Amniotic epithelial cell (primary cell): ENCODE results near the gene DNAL1.
"Not testable (repeated sequence)": the region's sequence is repeated elsewhere in the genome, so short reads cannot be mapped to it uniquely, and the experiment has no call there.

Experiments
- DNase-seq: peaks from one replicate; pipeline ENCODE4 v3.0.0-alpha.2; 2010; ENCODE audit warnings: low read depth

The DNAL1 gene

DNA sequence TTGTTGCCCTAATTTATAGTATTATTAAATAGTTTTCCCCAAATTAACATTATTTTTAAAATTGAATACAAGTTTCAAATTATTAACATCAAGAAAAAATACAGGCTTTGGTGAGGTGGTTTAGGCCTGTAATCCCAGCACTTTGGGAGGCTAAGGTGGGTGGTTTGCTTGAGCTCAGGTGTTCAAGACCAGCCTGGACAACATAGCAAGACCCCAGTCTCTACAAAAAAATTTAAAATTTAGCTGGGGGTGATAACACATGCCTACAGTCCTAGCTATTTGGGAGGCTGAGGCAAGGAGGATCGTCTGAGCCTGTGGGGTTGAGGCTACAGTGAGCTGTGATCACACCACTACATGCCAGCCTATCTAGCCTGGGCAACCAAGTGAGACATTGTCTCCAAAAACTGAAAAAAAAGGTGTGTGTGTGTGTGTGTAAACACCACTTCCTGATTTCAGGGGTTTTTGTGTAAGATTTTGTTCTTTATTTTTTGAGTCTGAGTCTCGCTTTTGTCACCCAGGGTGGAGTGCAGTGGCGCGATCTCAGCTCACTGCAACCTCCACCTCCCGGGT is 3.9 kb upstream of the DNAL1 start:
- DNase-seq: no peak

- no peak for DNase-seq
Observed at GRCh38 chr14:73645248-73645610, 443 bp downstream of the DNAL1 start.

GRCh38 chr14:73651005-73651404 is 6.2 kb downstream of the DNAL1 start:
- DNase-seq: no peak

DNA sequence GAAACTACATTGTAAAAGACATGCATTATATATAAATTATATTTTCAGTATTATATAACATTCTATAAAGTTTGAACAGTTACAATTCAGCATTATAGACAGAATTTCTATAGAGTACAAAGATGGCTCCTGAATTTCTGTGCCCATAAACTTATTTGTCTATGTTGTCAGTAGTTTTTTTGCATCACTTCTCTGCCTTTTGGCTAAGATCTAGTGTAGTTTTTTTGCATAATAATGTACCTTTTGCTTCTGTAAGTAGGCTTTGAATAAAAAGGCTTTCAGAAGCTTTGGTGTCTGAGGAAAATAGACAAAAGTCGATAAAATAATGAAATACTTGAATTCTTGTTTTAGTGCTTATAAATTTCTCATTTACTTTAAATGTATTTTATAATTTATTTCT is 11.1 kb downstream of the DNAL1 start:
- DNase-seq: no peak

GRCh38 chr14:73659202-73659601 is 14.4 kb downstream of the DNAL1 start:
- not testable (repeated sequence) for DNase-seq

GRCh38 chr14:73660511-73660910 is 15.7 kb downstream of the DNAL1 start:
- no peak for DNase-seq

DNA sequence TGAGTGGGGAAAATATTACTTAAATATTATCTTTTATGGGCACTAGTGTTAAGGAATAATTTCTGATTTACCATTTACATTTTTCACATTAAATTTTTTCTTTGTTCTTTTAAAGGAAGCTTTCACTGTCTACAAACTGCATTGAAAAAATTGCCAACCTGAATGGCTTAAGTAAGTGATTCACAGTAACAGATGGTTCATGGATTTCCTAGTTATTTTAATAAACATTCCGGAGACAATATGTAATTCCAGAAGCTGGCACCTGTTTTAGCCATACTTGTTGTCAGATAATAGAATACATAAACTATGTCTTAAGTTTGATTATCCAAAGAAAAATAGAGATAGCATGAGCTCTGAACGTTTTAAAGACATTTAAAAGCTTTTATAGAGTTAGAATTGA is 17.1 kb downstream of the DNAL1 start:
- peak; percentile 35 for DNase-seq

GRCh38 chr14:73662487-73662943 is 17.7 kb downstream of the DNAL1 start:
- peak; percentile 96 for DNase-seq

DNA sequence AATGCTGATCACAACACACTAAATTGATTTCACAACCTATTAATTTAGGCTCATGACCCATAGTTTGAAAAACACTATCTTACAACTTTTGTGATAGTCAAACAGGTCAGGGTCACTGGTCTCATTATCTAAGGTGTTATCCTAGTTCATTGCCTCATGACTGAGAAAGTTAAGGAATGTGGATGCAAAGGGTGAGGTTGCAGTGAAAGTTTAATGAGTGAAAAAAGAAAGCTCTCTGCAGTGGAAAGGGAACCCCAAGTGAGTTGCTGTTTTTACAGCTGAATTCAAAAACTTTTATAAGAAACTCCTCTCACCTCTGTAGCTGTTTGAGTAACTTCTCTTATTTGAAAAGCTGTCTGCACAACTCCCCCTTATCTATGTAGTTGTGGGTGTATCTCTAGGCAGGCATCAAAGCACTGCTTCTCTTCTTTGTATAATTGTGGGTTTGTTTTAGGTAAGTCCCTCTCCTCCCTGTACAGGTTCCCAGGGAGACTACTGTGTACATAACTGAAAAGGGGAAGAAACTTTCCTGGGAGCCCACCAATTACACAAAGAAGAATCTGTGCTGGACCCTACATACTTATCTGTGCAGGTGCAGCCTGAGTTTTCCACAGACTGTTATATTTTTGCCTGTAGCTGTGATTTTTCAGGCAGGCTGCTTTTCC is 18.9 kb downstream of the DNAL1 start:
- DNase-seq: no peak

GRCh38 chr14:73665130-73665529 is 20.3 kb downstream of the DNAL1 start:
- no peak for DNase-seq

DNA sequence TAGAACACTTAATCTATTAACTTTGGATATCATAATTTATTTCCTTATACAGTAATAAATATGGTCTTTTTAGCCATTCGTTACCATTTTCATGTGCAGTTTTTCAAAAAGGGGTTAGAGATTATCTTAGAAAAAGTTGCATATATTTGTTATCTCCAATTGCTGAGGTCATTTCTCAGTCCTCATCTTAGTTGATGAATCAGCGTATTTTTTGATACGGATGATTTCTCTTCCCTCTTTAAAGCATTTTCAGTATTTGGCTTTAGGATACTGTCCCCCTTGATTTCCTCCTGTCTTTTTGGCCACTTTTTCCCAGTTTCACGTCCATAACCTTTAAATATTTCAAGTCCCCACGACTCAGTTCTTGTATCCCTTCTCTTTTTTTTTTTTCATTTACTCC is 21.8 kb downstream of the DNAL1 start:
- DNase-seq: no peak

GRCh38 chr14:73667854-73668253 is 23.1 kb downstream of the DNAL1 start:
- DNase-seq: no peak

GRCh38 chr14:73674986-73675385 is 30.2 kb downstream of the DNAL1 start:
- no peak for DNase-seq

- no peak for DNase-seq
Observed at GRCh38 chr14:73678698-73679097, 33.9 kb downstream of the DNAL1 start.

DNA sequence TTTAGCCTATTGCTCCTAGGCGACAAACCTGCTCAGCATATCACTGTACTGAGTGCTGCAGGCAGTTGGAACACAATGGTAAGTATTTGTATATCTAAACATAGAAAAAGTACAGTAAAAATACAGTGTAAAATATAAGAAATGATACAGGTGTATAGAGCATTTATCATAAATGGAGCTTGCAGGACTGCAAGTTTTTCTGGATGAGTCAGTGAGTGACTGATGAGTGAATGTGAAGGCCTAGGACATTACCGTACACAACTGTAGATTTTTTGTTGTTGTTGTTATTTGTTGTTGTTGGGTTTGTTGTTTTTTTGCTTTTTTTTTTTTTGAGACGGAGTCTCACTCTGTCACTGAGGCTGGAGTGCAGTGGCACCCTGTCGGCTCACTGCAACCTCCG is 36.0 kb downstream of the DNAL1 start:
- DNase-seq: peak; percentile 11

DNA sequence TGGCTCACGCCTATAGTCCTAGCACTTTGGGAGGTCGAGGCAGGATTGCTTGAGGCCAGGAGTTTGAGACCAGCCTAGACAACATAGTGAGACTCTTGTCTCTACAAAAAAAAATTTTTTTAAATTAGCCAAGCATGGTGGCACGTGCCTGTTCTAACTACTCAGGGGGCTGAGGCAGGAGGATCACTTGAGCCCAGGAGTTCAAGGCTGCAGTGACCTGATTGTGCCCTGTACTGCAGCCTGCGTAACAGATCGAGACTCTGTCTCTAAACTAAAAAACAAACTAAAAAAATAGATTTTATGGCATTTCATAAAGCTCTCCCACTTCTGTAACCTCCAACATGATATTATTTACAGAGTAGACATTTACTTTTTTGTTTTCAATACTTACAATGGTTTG is 39.8 kb downstream of the DNAL1 start:
- no peak for DNase-seq

DNA sequence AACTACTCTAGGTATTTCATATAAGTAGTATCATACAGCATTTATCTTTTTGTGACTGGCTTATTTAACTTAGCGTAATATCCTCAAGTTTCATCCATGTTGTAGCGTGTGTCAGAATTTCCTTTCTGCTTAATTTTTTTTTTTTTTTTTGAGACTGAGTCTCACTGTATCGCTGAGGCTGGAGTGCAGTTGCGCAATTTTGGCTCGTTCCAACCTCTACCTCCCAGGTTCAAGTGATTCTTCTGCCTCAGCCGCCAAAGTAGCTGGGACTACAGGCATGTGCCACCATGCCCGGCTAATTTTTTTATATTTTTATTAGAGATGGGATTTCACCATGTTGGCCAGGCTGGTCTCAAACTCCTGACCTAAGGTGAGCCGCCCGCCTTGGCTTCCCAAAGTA is 40.5 kb downstream of the DNAL1 start:
- no peak for DNase-seq

- DNase-seq: peak; percentile 87
Observed at GRCh38 chr14:73686901-73687300, 42.1 kb downstream of the DNAL1 start.

DNA sequence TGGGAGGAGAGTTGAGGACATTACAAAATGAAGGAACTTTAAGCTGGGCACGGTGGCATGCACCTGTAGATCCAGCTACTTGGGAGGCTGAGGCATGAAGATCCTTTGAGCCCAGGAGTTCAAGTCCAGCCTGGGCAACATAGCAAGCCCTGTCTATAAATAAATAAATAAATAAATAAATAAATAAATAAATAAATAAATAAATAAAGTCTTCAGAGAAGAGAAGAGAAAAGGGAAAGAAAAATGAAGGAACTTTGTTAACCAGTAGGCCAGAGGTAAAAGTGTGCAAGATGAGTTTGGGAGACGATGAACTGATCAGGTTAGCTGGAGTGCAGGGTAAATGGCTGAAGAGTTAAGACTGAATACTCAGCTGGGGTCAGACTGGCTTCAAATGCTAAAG is 49.3 kb downstream of the DNAL1 start:
- DNase-seq: no peak

DNA sequence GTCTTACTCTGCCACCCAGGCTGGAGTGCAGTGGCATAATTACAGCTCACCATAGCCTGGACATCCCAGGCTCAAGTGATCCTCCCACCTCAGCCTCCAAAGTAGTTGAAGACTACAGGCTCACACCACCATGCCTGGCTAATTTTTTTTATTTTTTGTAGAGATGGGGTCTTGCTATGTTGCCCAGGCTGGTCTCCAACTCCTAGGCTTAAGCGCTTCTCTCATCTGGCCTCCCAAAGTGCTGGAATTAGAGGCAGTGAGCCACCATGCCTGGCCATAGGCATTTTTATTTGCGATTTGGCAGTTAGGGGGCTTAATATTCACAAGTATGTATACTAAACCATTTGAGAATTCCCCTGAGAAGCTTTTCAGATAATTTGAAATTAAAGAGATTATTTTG is 50.3 kb downstream of the DNAL1 start:
- no peak for DNase-seq

DNA sequence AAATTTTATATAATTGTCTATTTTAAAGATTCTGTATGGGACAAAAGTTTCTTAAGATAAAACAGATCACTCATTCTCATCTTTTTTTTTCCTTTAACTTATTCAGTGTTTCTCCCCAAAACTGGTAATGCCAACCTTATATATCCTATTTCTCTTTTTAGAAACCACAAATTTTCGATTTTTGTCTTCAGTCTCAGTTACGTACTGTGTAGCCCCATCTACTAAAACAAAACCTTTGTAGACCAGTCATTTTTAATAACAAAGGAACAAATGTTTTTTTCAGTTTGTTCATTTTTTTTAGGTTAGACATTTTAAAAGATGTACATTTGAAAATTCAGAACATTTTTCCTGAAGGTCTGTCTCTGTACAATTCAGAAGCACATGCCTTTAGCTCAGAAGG is 51.2 kb downstream of the DNAL1 start:
- DNase-seq: no peak

DNA sequence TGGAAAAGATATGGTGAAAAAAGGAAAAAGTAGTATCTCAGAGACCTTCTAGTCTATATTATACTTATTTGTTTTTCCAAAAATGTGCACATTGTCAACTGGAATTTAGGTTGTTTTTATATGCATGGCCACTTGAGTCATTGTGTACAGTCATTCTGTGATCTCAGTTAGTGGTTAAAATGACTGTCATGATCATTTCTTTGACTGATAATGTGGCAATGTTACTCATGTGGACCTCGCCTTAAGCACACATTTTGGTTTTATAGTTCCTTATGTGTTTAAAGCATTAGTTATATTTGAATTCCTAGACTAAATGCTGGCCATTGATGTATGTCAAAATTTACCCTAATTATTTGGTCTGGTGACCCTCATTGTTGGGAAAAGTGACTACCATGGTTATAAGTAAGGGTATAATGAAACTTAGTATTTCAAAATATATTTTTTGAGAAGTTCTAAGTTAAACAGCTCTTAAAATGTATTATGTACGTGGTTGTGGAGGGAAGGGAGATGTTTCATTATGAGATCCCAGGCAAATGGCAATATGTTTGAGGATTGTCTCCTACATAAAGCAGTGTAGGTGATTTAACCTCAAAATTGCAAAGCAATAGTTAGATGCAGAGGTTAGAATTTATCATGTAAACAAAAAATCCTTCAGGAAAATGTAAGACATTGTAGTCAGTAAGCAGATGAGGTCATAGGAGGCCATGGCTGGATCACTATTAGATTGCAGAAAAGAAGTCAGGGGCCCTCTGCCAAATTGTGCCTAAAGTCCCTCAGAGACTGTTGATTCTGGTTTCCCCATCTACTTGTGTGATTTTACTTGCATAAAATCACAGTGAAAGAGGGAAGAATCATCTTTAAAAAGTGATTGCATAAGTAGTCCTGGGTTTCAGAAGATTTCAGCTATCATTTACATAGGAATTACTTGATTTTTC is 51.9 kb downstream of the DNAL1 start:
- peak; percentile 57 for DNase-seq

DNA sequence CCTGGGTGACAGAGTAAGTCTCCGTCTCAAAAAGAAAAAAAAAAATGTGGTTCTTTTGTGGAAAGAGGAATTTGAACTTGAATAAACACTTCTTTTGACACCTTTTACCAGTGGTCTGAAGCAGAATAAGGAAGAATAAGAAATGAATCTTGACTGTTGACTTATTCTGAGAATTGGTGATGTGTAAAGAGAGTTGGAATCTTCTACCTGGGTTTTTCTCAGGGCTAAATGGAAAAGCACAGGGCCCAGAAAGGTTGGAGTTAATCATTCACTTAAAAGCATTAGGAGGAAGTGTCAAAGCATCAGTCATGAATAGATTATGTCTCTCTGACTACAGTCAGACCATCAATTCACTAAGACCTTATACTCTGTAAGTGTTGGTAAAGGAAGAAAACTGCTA is 55.5 kb downstream of the DNAL1 start:
- no peak for DNase-seq
